DMS 273 treated with DMSO at 0.1 percent for 48 hours (cell line): ENCODE data around the gene TDRD1.

Source experiments
- DNase-seq: peaks from one replicate; lab custom pipeline; 2025; lab: John Stamatoyannopoulos, UW

The TDRD1 gene

GRCh38 chr10:114266521-114266920, 87.4 kb downstream of the TDRD1 start:
- DNase-seq: peak; percentile 57

- DNase-seq: no peak
These were observed 92.1 kb downstream of the TDRD1 start for GRCh38 chr10:114271075-114271778.

DNA sequence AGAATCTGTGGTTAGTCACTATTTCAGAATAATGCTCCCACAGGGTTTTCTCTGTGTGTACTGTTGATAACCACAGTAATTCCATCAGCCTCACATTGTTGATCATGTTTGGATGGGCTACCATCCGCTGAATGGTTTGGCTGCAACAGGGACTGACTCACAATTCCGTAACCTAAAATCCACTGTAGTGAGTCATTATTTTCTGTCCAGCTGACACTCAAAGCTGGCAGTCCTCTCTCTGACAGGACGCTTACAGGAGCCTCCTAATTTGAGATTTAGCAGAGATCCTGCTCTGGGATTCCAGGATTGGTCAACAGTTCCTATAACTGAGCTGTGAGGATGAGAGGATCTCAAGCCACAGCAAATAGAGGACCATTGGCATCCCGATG, 92.6 kb downstream of the TDRD1 start:
- no peak for DNase-seq

GRCh38 chr10:114272696-114273095, 93.5 kb downstream of the TDRD1 start:
- DNase-seq: no peak

DNA sequence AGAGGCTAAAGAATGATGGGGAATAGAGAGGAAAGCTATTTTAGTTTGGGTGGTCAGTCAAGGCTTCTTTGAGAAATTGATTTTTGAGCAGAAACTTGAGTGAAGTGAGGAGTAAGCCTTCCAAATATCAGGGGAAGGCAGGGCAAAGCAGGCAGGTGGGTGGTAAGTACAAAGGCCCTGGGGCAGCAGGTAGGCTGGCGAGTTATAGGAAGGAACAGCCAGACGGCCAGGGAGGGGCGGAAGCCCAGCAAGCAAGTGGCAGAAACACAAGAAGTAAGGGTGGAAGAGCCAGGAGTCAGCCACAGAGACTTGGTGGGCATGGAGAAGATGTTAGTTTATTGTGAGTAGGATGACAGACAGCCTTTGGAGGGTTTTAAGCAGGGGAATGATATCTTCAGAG, 94.8 kb downstream of the TDRD1 start:
- DNase-seq: no peak

GRCh38 chr10:114274616-114275453, 95.7 kb downstream of the TDRD1 start:
- no peak for DNase-seq

- DNase-seq: no peak
These were observed 96.9 kb downstream of the TDRD1 start for GRCh38 chr10:114276066-114276465.

DNA sequence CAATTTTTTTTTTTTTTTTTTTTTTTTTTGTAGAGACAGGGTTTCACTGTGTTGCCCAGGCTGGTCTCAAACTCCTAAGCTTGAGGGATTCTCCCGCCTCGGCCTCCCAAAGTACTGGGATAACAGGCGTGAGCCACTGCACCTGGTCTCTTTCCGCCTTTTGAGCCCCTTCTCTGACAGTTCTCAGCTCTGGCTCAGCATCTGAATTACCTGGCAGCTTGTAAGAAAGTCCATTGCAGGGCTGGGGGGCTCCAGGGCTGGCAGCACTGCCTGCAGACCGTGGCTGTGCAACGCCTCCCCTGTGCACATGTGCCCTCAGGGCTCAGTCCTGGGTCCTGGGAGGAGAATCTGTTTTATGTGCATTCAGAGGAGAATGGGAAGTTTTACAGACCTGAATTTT, 97.5 kb downstream of the TDRD1 start:
- DNase-seq: no peak

DNA sequence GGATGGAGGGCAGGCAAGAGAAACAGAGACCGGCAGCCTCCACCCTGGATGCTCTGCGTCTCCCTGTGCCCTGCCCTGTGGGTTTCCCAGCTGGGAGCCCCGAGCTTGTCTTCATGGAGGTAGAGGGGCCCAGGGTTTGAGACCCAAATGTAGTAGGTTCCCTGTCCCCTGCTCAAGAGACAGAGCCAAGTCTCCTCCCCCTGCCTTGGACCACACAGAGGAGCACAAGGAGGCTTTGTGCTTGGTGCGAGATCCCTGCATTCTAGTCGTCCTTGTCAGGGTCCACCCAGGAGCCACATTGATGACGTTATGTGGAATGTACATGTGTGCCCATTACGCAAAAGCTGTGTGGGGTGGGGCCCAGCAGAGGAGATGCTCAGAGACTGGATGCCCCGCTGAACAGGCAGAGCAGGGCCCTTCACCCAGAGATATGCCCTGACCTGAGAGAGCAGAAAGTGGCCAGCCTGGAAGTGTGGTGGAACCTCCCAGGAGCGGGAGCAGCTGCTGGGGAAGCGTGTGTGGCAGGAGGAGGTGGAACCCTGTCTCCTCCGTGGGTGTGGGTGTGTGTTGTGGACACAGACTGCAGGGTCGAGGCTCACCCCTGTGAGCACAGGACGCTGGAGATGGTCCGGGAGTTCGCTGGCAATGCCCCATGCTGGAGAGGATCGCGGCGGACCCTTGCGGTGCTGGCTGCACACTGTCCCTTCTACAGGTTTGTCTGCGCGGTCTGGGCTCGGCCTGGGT, 99.2 kb downstream of the TDRD1 start:
- DNase-seq: no peak

DNA sequence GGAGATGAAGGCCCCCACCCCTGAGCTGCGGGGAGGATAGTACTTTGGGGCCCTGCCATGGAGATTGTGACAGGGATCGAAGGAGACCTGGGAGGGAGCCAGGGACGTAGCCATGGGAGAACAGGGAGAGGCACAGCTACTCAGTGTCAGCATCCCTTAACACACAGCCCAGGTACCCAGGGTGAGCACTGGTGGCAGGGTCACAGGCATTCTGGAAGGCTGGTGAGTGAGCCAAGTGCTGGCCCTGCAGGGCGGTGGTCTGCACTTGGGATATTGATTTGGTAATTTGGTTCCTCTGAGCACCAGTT, 99.7 kb downstream of the TDRD1 start:
- no peak for DNase-seq

GRCh38 chr10:114279289-114279688, 100.1 kb downstream of the TDRD1 start:
- no peak for DNase-seq

DNA sequence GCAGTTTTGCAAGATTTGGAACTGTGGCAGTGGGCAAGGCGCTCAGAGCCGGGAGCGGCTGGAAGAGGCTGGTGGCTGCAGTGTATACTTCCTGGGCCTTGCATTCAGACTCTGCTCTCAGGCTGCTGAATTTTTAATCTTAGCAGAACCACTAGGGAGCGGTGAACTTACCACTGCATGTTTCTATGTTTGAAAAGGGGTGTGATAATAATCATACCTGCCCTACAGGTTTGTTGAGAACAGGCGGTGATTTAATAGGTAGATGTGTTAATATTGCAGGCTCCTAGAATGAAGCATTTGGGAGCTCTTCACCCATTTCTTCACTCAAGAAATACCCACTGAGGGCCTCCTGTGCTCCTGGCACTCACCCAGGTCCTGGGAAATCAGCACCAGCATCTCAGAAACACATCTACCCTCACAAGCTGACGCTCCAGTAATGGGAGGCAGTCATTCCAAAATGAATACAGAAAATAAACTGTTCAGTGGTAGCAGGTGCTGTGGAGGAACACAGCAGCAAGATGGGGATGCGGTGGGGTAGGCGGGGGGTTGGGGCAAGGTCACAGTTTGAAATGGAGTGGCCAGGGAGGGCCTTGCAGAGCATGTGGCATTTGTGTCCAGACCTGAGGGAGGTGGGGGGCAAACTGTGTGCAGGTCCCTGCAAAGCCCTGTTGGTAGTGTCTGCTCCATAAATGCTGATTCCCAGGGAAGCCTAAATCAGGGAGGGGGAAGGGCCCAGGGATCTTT, 100.9 kb downstream of the TDRD1 start:
- no peak for DNase-seq

DNA sequence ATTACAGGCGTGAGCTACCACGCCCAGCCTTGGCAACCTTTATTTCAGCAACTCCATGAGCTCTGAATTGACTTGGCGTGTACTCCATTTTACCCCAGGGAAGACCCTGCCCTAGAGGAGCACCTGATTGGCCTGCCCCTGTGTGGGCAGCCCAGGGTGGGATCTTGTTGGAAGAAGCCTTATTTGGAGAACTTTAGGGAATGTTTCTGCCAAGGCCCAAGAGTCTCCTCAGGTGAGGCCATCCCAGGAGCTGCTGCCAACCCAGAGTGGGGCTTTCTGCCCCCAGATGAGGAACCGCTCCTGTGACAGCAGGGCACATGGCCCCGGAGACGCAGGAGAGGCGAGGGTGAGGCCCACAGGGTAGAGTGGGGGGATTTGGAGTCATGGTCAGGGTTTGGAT, 101.9 kb downstream of the TDRD1 start:
- no peak for DNase-seq

- DNase-seq: no peak
These were observed 102.3 kb downstream of the TDRD1 start for GRCh38 chr10:114281461-114281860.
